ENCODE data around the gene CXCL14. TPM values are rescaled to one million over a fixed set of nuclear protein-coding genes. Genes with fewer than 3 reads are reported as not detected.

CXCL14 gene
- total and polyA plus RNA-seq, 8 donors, result 0.93 to 19.6 (median 4.8) TPM

DNA sequence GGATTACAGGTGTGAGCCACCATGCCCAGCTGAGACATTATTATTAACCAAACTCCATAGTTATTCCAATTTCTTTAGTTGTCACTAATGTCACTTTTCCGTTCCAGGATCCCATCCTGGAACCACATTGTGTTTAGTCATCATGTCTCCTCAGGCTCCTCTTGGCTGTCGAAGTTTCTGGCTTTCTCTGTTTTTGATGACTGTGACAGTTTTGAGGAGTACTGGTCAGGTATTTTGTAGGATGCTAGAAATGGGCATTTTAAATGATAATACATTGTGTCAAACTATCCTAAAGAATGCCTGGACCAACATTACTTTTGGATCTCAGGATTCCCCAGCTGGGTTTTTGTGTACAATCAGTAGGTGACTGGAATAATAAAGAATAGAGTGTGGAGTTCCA is 23.3 kb downstream of the CXCL14 start:
- no peaks in the 10 kb centered on the region for H3K36me3 ChIP-seq
- WGBS, 2 donors, result 71 to 79% methylated on average over 2 of the region's 2 CpGs
- intact Hi-C loops (cut with DNase I), result no loop called here
- TF ChIP-seq, protein P1, sequence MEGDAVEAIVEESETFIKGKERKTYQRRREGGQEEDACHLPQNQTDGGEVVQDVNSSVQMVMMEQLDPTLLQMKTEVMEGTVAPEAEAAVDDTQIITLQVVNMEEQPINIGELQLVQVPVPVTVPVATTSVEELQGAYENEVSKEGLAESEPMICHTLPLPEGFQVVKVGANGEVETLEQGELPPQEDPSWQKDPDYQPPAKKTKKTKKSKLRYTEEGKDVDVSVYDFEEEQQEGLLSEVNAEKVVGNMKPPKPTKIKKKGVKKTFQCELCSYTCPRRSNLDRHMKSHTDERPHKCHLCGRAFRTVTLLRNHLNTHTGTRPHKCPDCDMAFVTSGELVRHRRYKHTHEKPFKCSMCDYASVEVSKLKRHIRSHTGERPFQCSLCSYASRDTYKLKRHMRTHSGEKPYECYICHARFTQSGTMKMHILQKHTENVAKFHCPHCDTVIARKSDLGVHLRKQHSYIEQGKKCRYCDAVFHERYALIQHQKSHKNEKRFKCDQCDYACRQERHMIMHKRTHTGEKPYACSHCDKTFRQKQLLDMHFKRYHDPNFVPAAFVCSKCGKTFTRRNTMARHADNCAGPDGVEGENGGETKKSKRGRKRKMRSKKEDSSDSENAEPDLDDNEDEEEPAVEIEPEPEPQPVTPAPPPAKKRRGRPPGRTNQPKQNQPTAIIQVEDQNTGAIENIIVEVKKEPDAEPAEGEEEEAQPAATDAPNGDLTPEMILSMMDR (IDR thresholded peaks at IDR 0.05), result no peak
- no peak for DNase-seq
- H3K9me3 ChIP-seq, result no peaks in the 10 kb centered on the region
- peaks cover 0 to 5% (median 2%) of the 10 kb centered on the region in 4 donors for H3K27me3 ChIP-seq
- H3K4me1 ChIP-seq, result no peaks in the 10 kb centered on the region
- ATAC-seq, result no peak
- H3K27ac ChIP-seq, result no peak overlapping the region
- no peak overlapping the region for H3K4me3 ChIP-seq
- FAIRE-seq, result no peak

DNA sequence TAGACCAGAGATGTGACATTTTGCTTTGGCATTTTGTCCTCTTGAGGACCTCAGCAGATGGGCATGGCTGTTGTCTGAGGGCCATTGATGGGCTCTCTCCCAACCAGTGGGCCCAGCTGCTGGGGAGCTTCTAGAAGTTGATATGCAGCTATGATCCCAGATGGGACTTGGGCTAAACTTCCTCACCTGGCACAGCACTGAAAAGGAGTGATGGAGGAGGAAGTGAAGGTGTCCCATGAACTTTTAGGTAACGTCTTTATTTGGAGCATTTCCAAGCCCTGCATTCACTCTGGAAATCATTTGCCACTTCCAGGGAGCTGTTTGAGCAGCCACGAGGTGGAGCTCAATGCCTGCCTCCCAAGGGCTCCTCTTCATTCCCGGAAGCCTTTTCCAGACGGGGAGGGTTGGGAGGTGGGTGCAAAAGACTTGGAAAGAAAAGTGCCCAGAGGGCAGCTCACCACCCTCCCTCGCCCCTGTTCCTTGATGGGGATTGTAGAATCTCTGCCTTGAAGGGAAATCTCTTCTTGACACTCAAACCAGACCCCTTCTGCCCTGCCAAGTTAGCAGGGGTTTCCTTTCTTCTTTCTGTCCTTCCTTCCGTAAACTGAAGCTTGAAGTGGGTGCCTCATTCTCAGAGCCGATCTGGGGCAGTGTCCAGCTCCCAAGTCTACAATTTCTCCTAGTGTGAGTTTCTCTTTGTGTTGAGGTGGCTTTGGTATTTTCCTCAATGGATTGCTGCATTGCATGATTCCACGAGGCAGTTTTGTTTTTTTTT is 24.9 kb downstream of the CXCL14 start:
- Histone ChIP-seq H3K9me3 (no peaks in the 10 kb centered on the region), H3K4me3 (no peak overlapping the region), H3K27ac (no peak overlapping the region), H3K36me3 (no peaks in the 10 kb centered on the region), H3K4me1 (no peaks in the 10 kb centered on the region), H3K27me3 (peaks cover 0 to 2% (median under 1%) of the 10 kb centered on the region in 4 donors)
- 15 to 17% methylated on average over 8 of the region's 8 CpGs for WGBS, 2 donors
- intact Hi-C loops (cut with DNase I), result loop anchor here in 1 of 3 donors (5.0 kb wide), 1 partner anchor 87 kb away; no protein-coding TSS in a partner anchor
- no peak for DNase-seq
- ATAC-seq, result peak in 3 of 4 donors; percentile 70 to 75 (median 72)
- FAIRE-seq, result no peak
- TF ChIP-seq, protein P1 (IDR thresholded peaks at IDR 0.05), result no peak

DNA sequence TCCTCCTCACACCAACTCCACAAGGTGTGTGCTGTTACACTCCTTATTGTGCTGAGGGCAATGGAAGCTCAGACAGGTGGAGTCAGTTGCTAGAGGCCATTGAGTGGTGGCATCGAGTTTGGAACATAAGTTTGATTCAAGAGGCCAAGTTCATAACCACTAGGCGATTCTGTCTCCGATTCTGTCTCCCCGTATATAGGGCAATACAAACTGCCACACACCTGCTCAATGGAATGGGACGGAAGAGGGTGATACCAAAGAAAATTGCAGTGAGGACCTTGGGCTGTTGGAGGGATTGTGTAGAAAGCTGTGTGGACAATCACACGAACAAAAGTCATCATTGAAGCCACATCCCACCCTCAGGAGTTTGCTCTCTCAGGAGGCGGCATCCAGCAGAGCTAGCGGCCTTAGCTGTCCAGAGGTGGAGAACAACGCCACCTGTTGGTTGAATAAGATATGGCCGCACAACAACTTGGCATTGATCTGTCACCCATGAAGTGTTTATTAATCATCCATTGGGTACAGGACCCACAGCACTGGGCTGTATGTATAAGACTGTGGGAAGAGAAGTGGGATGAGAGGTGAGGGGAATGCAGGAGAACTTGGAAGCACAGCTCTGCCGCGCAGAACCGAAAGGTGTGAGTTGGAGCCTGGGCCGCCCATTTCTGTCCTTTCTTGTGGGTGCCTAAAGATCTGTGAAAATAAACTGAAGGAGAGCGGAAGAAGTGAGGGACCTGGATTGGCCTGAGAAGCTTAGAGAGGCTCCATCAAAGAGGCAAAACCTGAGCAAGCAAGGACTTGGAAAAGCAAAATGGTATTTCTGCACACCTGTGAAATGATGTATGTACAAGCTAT is 27.0 kb downstream of the CXCL14 start:
- peaks cover 0 to under 1% (median 0%) of the 10 kb centered on the region in 4 donors for H3K27me3 ChIP-seq
- FAIRE-seq, result no peak
- H3K36me3 ChIP-seq, result no peaks in the 10 kb centered on the region
- DNase-seq, result peak in 5 of 6 donors; percentile 40 to 76 (median 65)
- no peak overlapping the region for H3K27ac ChIP-seq
- no peaks in the 10 kb centered on the region for H3K4me1 ChIP-seq
- no peak overlapping the region for H3K4me3 ChIP-seq
- intact Hi-C loops (cut with DNase I), result loop anchor here in 2 of 3 donors (2.0 to 5.0 kb wide), 2 partner anchors 85 kb away; no protein-coding TSS in a partner anchor
- TF ChIP-seq, protein P1 (IDR thresholded peaks at IDR 0.05), result peak; percentile 62 to 82 (median 76)
- 32 to 33% methylated on average over 15 of the region's 15 CpGs for WGBS, 2 donors
- no peaks in the 10 kb centered on the region for H3K9me3 ChIP-seq
- ATAC-seq, result peak; percentile 60 to 95 (median 90)

DNA sequence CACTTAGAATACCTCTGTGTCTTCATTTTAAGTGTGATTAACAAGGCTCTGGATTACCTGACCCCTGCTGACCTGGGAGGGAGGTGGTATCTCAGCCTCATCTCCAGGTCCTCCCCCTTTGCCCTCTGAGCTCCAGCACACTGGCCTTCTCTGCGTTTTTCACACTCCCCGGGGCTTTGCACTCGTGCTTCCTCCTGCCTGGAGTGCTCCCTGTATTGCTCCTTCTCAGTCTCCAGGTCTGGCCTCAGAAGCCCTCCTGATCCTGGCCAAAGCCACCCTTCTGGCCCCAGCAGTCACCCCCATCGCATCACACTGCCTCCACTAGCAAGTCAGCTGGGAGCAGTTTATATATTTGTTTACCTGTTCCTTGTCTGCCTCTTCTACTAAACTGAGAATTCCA is 29.4 kb downstream of the CXCL14 start:
- Histone ChIP-seq H3K36me3 (no peaks in the 10 kb centered on the region), H3K27me3 (peaks cover 0 to 18% (median 1%) of the 10 kb centered on the region in 4 donors), H3K4me3 (no peak overlapping the region), H3K4me1 (peaks cover 0 to 2% (median 0%) of the 10 kb centered on the region in 3 donors), H3K9me3 (no peaks in the 10 kb centered on the region), H3K27ac (no peak overlapping the region)
- WGBS, 2 donors, result 14 to 24% methylated on average over 4 of the region's 4 CpGs
- no peak for ATAC-seq
- intact Hi-C loops (cut with DNase I), result no loop called here
- no peak for FAIRE-seq
- TF ChIP-seq, protein P1 (IDR thresholded peaks at IDR 0.05), result no peak
- no peak for DNase-seq
